ENCODE data around the gene ROR2. TPM values are rescaled to one million over a fixed set of nuclear protein-coding genes. Genes with fewer than 3 reads are reported as not detected.

ROR2 gene
- total and polyA plus RNA-seq, 2 experiments from 2014 or later = 7.1 to 12.9 TPM

DNA sequence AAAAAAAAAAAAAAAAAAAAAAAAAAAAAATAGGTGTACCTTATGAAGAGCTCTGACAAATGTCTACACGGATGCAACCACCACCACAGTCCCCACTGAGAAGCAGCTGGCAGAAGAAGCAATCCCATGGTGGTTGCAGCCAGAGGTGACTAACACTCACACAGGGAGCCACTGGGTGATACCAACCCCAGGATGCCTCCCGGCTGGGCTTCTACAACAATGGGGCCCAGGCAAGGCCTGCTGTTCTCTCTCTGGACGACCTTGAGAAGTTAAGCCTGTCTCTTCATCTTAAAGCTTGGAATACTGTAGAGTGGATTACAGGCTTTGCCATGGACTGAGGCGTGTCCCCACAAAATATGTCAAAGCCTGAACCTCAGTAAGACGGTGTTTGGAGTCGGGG is 104.1 kb downstream of the ROR2 start:
- H3K27ac ChIP-seq = no peak overlapping the region
- H3K4me3 ChIP-seq = no peak overlapping the region
- H3K9me2 ChIP-seq (ENCODE audit: insufficient read depth) = no peaks in the 10 kb centered on the region
- peaks cover 7% of the 10 kb centered on the region for H3F3A ChIP-seq (ENCODE audit: insufficient read depth)
- no peaks in the 10 kb centered on the region for H3K9me3 ChIP-seq (ENCODE audit: low read depth)
- no peak for TF ChIP-seq EZH2phosphoT487 (IDR thresholded peaks at IDR 0.05; ENCODE audit: insufficient read depth, low read depth)
- no peak for TF ChIP-seq EZH2 (IDR thresholded peaks at IDR 0.05; ENCODE audit: insufficient read depth, poor library complexity, severe bottlenecking)
- H4K20me1 ChIP-seq (ENCODE audit: insufficient read depth) = no peaks in the 10 kb centered on the region
- H3K4me1 ChIP-seq (ENCODE audit: insufficient read depth) = peaks cover 26% of the 10 kb centered on the region
- H3K79me2 ChIP-seq (ENCODE audit: insufficient read depth) = no peaks in the 10 kb centered on the region; the same call in 1 of the 2 replicates
- no peak overlapping the region for H3K4me2 ChIP-seq (ENCODE audit: unreplicated experiment)
- in situ Hi-C loops (cut with MboI) = no loop called here
- DNase-seq = peak; percentile 19
- no peak overlapping the region for H3K9ac ChIP-seq
- H2AFZ ChIP-seq = no peak overlapping the region
- WGBS, 2 experiments (ENCODE audit: low coverage in 1 of 2, low lambda C conversion rate in 2 of 2, missing lambda C conversion rate in 2 of 2) = 90 to 97% methylated on average over 6 of the region's 6 CpGs
- no peaks in the 10 kb centered on the region for H3K36me3 ChIP-seq (ENCODE audit: low read depth)
- no peaks in the 10 kb centered on the region for H3K27me3 ChIP-seq (replicated peaks; ENCODE audit: insufficient read depth)

DNA sequence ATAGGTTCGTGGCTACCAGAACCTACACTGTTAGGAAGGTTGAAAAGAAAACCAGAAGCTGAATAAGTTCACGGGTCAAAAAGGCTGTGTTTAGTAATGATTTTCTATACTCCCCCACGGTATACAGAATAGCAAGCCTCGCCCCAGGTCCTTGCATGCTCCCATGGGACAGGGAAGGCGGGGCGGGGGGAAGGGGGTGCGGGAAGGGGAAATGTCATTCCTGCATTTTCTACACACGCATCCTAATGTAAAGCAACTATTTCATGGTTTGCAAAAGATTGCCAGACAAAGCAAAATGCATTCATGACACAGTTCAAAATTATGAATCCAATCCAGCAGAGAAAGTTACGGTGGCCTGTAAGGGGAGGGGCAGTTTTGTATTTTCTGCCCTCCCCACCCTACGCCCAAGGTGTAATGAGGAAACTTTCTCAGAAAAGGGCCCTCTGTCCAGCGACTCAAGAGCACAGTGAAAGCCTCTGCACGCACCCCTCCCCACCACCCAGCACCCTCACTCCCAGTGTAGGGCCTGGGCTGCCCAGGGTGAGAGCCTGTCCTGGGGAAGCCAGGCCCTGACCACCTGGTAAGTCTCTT is 105.2 kb downstream of the ROR2 start:
- WGBS, 2 experiments (ENCODE audit: low coverage in 1 of 2, low lambda C conversion rate in 2 of 2, missing lambda C conversion rate in 2 of 2) = 83 to 84% methylated on average over 10 to 12 of the region's 12 CpGs

DNA sequence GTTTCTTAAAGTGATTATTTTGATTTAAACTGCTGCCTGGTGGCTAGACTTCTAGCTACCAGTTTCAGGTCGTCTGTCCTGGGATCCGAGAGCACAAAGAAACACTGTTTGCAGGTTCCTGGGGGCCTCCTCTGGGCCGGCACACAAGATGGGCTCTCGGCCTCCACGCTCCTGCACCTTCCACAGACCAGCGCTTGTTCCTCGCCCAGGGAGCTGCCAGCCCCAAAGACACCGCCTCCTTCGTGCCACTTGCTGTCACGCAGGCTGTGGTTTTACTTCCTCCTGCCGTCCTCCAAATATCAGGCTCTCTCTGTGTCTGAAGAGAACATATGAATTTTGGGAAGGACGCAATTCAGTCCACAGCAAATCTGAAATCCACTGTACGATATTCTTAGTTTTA is 105.8 kb downstream of the ROR2 start:
- Histone ChIP-seq H3K4me3 (peak overlapping the region; percentile 25; the same call in 1 of the 2 replicates), H3K4me1 (ENCODE audit: insufficient read depth) (peaks cover 26% of the 10 kb centered on the region), H4K20me1 (ENCODE audit: insufficient read depth) (no peaks in the 10 kb centered on the region), H3K9me2 (ENCODE audit: insufficient read depth) (no peaks in the 10 kb centered on the region), H2AFZ (peak overlapping the region; percentile 67), H3K9ac (peak overlapping the region; percentile 42), H3K9me3 (ENCODE audit: low read depth) (no peaks in the 10 kb centered on the region), H3K36me3 (ENCODE audit: low read depth) (no peaks in the 10 kb centered on the region), H3K4me2 (ENCODE audit: unreplicated experiment) (peak overlapping the region; percentile 62), H3K79me2 (ENCODE audit: insufficient read depth) (no peaks in the 10 kb centered on the region; the same call in 1 of the 2 replicates), H3K27ac (no peak overlapping the region; the same call in 1 of the 2 replicates), H3K27me3 (replicated peaks; ENCODE audit: insufficient read depth) (no peaks in the 10 kb centered on the region), H3F3A (ENCODE audit: insufficient read depth) (peaks cover 7% of the 10 kb centered on the region)
- WGBS, 2 experiments (ENCODE audit: low coverage in 1 of 2, low lambda C conversion rate in 2 of 2, missing lambda C conversion rate in 2 of 2) = 42 to 45% methylated on average over 13 of the region's 13 CpGs
- TF ChIP-seq EZH2 (IDR thresholded peaks at IDR 0.05; ENCODE audit: insufficient read depth, poor library complexity, severe bottlenecking) (no peak), EZH2phosphoT487 (IDR thresholded peaks at IDR 0.05; ENCODE audit: insufficient read depth, low read depth) (no peak)
- in situ Hi-C loops (cut with MboI) = no loop called here
- peak; percentile 56 for DNase-seq

More for the DNA sequence above, 105.2 kb downstream of the ROR2 start:
- Histone ChIP-seq H3F3A (ENCODE audit: insufficient read depth) (peaks cover 7% of the 10 kb centered on the region), H3K4me1 (ENCODE audit: insufficient read depth) (peaks cover 26% of the 10 kb centered on the region), H3K36me3 (ENCODE audit: low read depth) (no peaks in the 10 kb centered on the region), H3K27ac (no peak overlapping the region), H3K9ac (peak overlapping the region; percentile 42; the same call in 1 of the 2 replicates), H3K4me2 (ENCODE audit: unreplicated experiment) (no peak overlapping the region), H2AFZ (peak overlapping the region; percentile 67), H3K9me2 (ENCODE audit: insufficient read depth) (no peaks in the 10 kb centered on the region), H3K4me3 (no peak overlapping the region), H4K20me1 (ENCODE audit: insufficient read depth) (no peaks in the 10 kb centered on the region), H3K79me2 (ENCODE audit: insufficient read depth) (no peaks in the 10 kb centered on the region; the same call in 1 of the 2 replicates), H3K9me3 (ENCODE audit: low read depth) (no peaks in the 10 kb centered on the region), H3K27me3 (replicated peaks; ENCODE audit: insufficient read depth) (no peaks in the 10 kb centered on the region)
- DNase-seq = no peak
- TF ChIP-seq EZH2 (IDR thresholded peaks at IDR 0.05; ENCODE audit: insufficient read depth, poor library complexity, severe bottlenecking) (no peak), EZH2phosphoT487 (IDR thresholded peaks at IDR 0.05; ENCODE audit: insufficient read depth, low read depth) (no peak)
- in situ Hi-C loops (cut with MboI) = no loop called here

DNA sequence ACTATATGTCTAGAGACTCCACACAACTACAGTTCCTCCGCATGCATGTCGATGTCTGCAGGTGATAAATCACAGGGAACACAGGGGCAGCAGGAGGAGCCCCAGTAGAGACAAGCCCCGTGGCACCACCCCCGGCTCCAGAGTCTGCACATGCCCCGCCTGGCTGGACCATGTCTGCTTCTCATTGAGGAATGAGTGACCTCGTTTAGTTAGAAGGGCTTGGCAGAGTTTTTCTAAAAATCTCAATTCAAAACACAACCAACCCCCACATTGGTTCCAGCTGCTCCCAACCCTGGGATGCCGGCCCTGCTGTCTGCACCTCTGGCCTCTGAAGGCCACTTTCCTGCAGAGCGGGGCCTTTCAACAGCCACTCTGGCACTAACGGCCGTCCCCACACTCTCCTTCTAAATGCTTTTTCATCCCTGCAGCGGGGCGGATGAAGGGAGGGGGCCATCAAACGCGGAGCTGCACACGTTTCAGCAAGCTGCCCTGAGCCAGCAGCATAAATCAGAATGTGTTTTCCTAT is 106.3 kb downstream of the ROR2 start:
- Histone ChIP-seq H3K79me2 (ENCODE audit: insufficient read depth) (no peaks in the 10 kb centered on the region; the same call in 1 of the 2 replicates), H3K36me3 (ENCODE audit: low read depth) (no peaks in the 10 kb centered on the region), H3K9ac (peak overlapping the region; percentile 42), H4K20me1 (ENCODE audit: insufficient read depth) (no peaks in the 10 kb centered on the region), H3K27ac (no peak overlapping the region; the same call in 1 of the 2 replicates), H2AFZ (peak overlapping the region; percentile 67), H3K9me2 (ENCODE audit: insufficient read depth) (no peaks in the 10 kb centered on the region), H3K4me3 (peak overlapping the region; percentile 25; the same call in 1 of the 2 replicates), H3K4me1 (ENCODE audit: insufficient read depth) (peaks cover 26% of the 10 kb centered on the region), H3K27me3 (replicated peaks; ENCODE audit: insufficient read depth) (no peaks in the 10 kb centered on the region), H3K4me2 (ENCODE audit: unreplicated experiment) (peak overlapping the region; percentile 62), H3K9me3 (ENCODE audit: low read depth) (no peaks in the 10 kb centered on the region), H3F3A (ENCODE audit: insufficient read depth) (peaks cover 7% of the 10 kb centered on the region)
- in situ Hi-C loops (cut with MboI) = no loop called here
- WGBS, 2 experiments (ENCODE audit: low coverage in 1 of 2, low lambda C conversion rate in 2 of 2, missing lambda C conversion rate in 2 of 2) = 8 to 9% methylated on average over 15 of the region's 15 CpGs
- peak; percentile 65 for DNase-seq
- TF ChIP-seq EZH2 (IDR thresholded peaks at IDR 0.05; ENCODE audit: insufficient read depth, poor library complexity, severe bottlenecking) (no peak), EZH2phosphoT487 (IDR thresholded peaks at IDR 0.05; ENCODE audit: insufficient read depth, low read depth) (no peak)

All from GM23248 (cell line).